HCT116 (cell line): ENCODE results near the gene SCP2. TPM values are rescaled to one million over a fixed set of nuclear protein-coding genes. Genes with fewer than 3 reads are reported as not detected.

Source experiments
- ATAC-seq: fragments of 200-7000 bp; cut with Tn5 transposase; 2 replicates; pipeline ENCODE4 v1.9.1; 2020; ENCODE audit warnings: mild to moderate bottlenecking, moderate library complexity
- BruUV-seq: library from RNA; stranded (reverse); fragments of 400-500 nt; replicated peaks from 2 replicates; lab custom pipeline; 2021; lab: Mats Ljungman, UMichigan
- CTCF ChIA-PET: fragments of 300-600 bp; sonication (Branson Sonifier 250); formaldehyde crosslinking; loops from one replicate; lab custom pipeline; 2021; ENCODE audit warnings: antibody characterized with exemption; lab: Charles Lee
- POLR2A ChIA-PET: fragments of 300-600, 350-600 bp; sonication (Branson Sonifier 250); formaldehyde crosslinking; loops from one replicate; lab custom pipeline; 2021; ENCODE audit warnings: antibody characterized with exemption; lab: Charles Lee
- RAD21 ChIA-PET, 2 experiments: fragments of 300-600 bp; sonication (Branson Sonifier 250); formaldehyde crosslinking; loops; one replicate each; lab custom pipeline; 2023; ENCODE audit warnings: low total read pairs in 2 of 2; ENCODE audit not compliant: uncharacterized antibody in 2 of 2, unreplicated experiment in 2 of 2, low non-redundant PET in 1 of 2; lab: Charles Lee
- DNase-seq: peaks from one replicate; pipeline ENCODE4 v3.0.0-alpha.2; 2010; ENCODE audit warnings: low read depth, low spot score
- H2AFZ ChIP-seq: fragments of 200-600 bp; shearing (Covaris generic), sonication (generic); 2 replicates; pipeline ENCODE4 v1.6.1; 2017; ENCODE audit warnings: low read depth, mixed run types, mixed read lengths, antibody characterized with exemption, low read length; ENCODE audit not compliant: poor library complexity, severe bottlenecking
- H3K27ac ChIP-seq: 2 replicates; pipeline ENCODE4 v1.5.1; 2012; ENCODE audit warnings: low read depth, low read length
- H3K27me3 ChIP-seq: fragments of 200-600 bp; sonication (generic); 2 replicates; pipeline ENCODE4 v1.6.1; 2016; ENCODE audit warnings: mixed run types, low read length, mixed read lengths; ENCODE audit not compliant: insufficient read depth
- H3K36me3 ChIP-seq, 2 experiments: fragments of 200-500 bp in 1 of 2; fragments of 200-600 bp in 1 of 2; sonication (Bioruptor generic) in 1 of 2; sonication (generic) in 1 of 2; 2 replicates each; pipeline versions ENCODE4 v1.5.1 to v1.6.1; 2014 to 2016; ENCODE audit warnings: low read length in 2 of 2, inconsistent platforms in 1 of 2, mixed read lengths in 1 of 2, mixed run types in 1 of 2; ENCODE audit not compliant: insufficient read depth in 2 of 2, control insufficient read depth in 1 of 2
- H3K4me1 ChIP-seq, 2 experiments: fragments of 200-600 bp in 1 of 2; sonication (generic) in 1 of 2; 2 replicates each; pipeline versions ENCODE4 v1.5.1 to v1.6.1; 2012 to 2017; ENCODE audit warnings: low read length in 2 of 2, inconsistent platforms in 1 of 2, mild to moderate bottlenecking in 1 of 2, mixed read lengths in 1 of 2, mixed run types in 1 of 2, moderate library complexity in 1 of 2; ENCODE audit not compliant: insufficient read depth in 2 of 2, control insufficient read depth in 1 of 2
- H3K4me2 ChIP-seq: fragments of 200-600 bp; sonication (generic); 2 replicates; pipeline ENCODE4 v1.6.1; 2017; ENCODE audit warnings: mixed run types, low read length, mixed read lengths
- H3K4me3 ChIP-seq, 2 experiments: fragments of 200-600 bp in 1 of 2; sonication (generic) in 1 of 2; replicated peaks in 1 of 2; 2 replicates each; pipeline ENCODE4 v1.5.1; 2011 to 2016; ENCODE audit warnings: low read length in 2 of 2, control low read depth in 1 of 2, low read depth in 1 of 2, mild to moderate bottlenecking in 1 of 2, mixed read lengths in 1 of 2, mixed run types in 1 of 2
- H3K79me2 ChIP-seq: fragments of 200-600 bp; sonication (generic); 2 replicates; pipeline ENCODE4 v1.6.1; 2017; ENCODE audit warnings: mild to moderate bottlenecking, mixed run types, low read length, moderate library complexity, mixed read lengths; ENCODE audit not compliant: insufficient read depth
- H3K9ac ChIP-seq: fragments of 200-600 bp; sonication (generic); 2 replicates; pipeline ENCODE4 v1.6.1; 2016; ENCODE audit warnings: low read length, mixed read lengths
- H3K9me2 ChIP-seq: fragments of 200-600 bp; sonication (generic), shearing (Covaris generic); 2 replicates; pipeline ENCODE4 v1.6.1; 2017; ENCODE audit warnings: mixed run types, mild to moderate bottlenecking, moderate library complexity; ENCODE audit not compliant: insufficient read depth
- H3K9me3 ChIP-seq, 2 experiments: fragments of 200-500 bp in 1 of 2; fragments of 200-600 bp in 1 of 2; sonication (Bioruptor generic) in 1 of 2; sonication (generic) in 1 of 2; 2 replicates each; pipeline ENCODE4 v1.6.1; 2014 to 2017; ENCODE audit warnings: low read length in 2 of 2, mixed read lengths in 2 of 2, inconsistent platforms in 1 of 2, low read depth in 1 of 2, mild to moderate bottlenecking in 1 of 2, mixed run types in 1 of 2, moderate library complexity in 1 of 2; ENCODE audit not compliant: control insufficient read depth in 1 of 2, insufficient read depth in 1 of 2
- H4K20me1 ChIP-seq: fragments of 200-600 bp; sonication (generic), shearing (Covaris generic); 2 replicates; pipeline ENCODE4 v1.6.1; 2017; ENCODE audit warnings: mixed run types, mild to moderate bottlenecking, moderate library complexity; ENCODE audit not compliant: insufficient read depth
- CEBPB ChIP-seq: IDR thresholded peaks from 2 replicates; pipeline ENCODE4 v1.6.1; 2012; ENCODE audit warnings: low read depth
- CTCF ChIP-seq, 3 experiments: fragments of 200-600 bp in 1 of 3; sonication (generic) in 1 of 3; IDR thresholded peaks in 2 of 3; conservative IDR thresholded peaks in 1 of 3; 2 replicates each; pipeline ENCODE4 v1.5.1; 2012 to 2017; ENCODE audit warnings: low read depth in 2 of 3, low read length in 2 of 3, antibody characterized with exemption in 1 of 3, borderline replicate concordance in 1 of 3, control low read depth in 1 of 3, mild to moderate bottlenecking in 1 of 3, mixed read lengths in 1 of 3, mixed run types in 1 of 3, moderate library complexity in 1 of 3; ENCODE audit not compliant: insufficient read depth in 1 of 3
- EGR1 ChIP-seq: IDR thresholded peaks from 2 replicates; pipeline ENCODE4 v1.6.1; 2012; ENCODE audit warnings: low read depth
- ELF1 ChIP-seq: IDR thresholded peaks from 2 replicates; pipeline ENCODE4 v1.6.1; 2012; ENCODE audit warnings: low read depth, borderline replicate concordance
- POLR2A ChIP-seq: IDR thresholded peaks from 2 replicates; pipeline ENCODE4 v1.7.0; 2011; ENCODE audit warnings: borderline replicate concordance; ENCODE audit not compliant: insufficient read depth, insufficient read length; ENCODE audit errors: extremely low read depth
- RAD21 ChIP-seq: IDR thresholded peaks from 2 replicates; pipeline ENCODE4 v1.6.1; 2012; ENCODE audit warnings: low read depth, mild to moderate bottlenecking
- ZFX ChIP-seq: fragments of 450-650 bp; IDR thresholded peaks from 2 replicates; pipeline ENCODE4 v1.6.1; 2017
- intact Hi-C: fragments of 100-400 bp; cut with micrococcal nuclease; formaldehyde crosslinking; loops from 2 replicates; pipeline ENCODE4 v1.10.0; 2022
- total RNA-seq: library from RNA; stranded (reverse); gene quantifications from one replicate; pipeline ENCODE4 v1.2.1, GENCODE V29; 2021; ENCODE audit not compliant: unreplicated experiment
- TF ChIP-seq, protein P1 (sequence below): IDR thresholded peaks from 2 replicates; pipeline ENCODE4 v1.6.1; 2011; ENCODE audit warnings: mild to moderate bottlenecking, low read length, moderate library complexity; ENCODE audit not compliant: insufficient replicate concordance; ENCODE audit errors: extremely low read depth
- TF ChIP-seq, protein P2 (sequence below): IDR thresholded peaks from 2 replicates; pipeline ENCODE4 v1.6.1; 2012

The SCP2 gene
- total RNA-seq, 1 experiment from 2014 or later, result 62.0 TPM

DNA sequence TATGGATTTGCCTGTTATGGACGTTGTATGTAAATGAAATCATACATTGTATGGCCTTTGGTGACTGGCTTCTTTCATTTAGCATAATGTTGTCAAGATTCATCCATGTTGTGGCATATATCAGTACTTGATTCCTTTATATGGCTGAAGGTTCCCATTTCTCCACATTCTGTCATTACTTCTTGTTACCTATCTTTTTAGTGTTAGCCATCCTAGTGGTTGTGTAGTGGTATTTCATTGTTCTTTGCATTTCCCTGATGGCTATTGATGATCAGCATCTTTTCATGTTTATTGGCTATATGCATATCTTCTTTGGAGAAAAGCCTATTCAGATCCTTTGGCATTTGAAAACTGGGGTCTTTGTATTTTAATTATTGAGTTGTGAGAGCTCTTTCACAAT lies 95.1 kb downstream of the SCP2 start:
- ChIA-PET CTCF (no interaction called here), POLR2A (no interaction called here), RAD21 (no interaction called here)
- Histone ChIP-seq H2AFZ (no peak overlapping the region), H3K4me3 (no peak overlapping the region), H3K27ac (no peak overlapping the region), H3K4me1 (no peaks in the 10 kb centered on the region), H3K36me3 (no peaks in the 10 kb centered on the region), H3K9ac (no peak overlapping the region), H3K4me2 (no peak overlapping the region), H3K9me2 (no peaks in the 10 kb centered on the region), H3K9me3 (no peaks in the 10 kb centered on the region), H3K27me3 (no peaks in the 10 kb centered on the region), H3K79me2 (no peaks in the 10 kb centered on the region; the same call in 1 of the 2 replicates), H4K20me1 (no peaks in the 10 kb centered on the region)
- ATAC-seq (no peak), DNase-seq (no peak)
- intact Hi-C loops, result no loop called here
- no TSS peak for BruUV-seq
- no peak for TF ChIP-seq POLR2A
- TF ChIP-seq CTCF (IDR thresholded peaks at IDR 0.05 in 2 of 3, conservative IDR thresholded peaks at IDR 0.05 in 1 of 3; ENCODE audit: borderline replicate concordance in 1 of 3, insufficient read depth in 1 of 3, low read depth in 2 of 3, low read length in 2 of 3), result peak in 2 of 3 experiments; percentile 13 to 34; a peak in 2 of 6 replicates
- TF ChIP-seq, protein P1, sequence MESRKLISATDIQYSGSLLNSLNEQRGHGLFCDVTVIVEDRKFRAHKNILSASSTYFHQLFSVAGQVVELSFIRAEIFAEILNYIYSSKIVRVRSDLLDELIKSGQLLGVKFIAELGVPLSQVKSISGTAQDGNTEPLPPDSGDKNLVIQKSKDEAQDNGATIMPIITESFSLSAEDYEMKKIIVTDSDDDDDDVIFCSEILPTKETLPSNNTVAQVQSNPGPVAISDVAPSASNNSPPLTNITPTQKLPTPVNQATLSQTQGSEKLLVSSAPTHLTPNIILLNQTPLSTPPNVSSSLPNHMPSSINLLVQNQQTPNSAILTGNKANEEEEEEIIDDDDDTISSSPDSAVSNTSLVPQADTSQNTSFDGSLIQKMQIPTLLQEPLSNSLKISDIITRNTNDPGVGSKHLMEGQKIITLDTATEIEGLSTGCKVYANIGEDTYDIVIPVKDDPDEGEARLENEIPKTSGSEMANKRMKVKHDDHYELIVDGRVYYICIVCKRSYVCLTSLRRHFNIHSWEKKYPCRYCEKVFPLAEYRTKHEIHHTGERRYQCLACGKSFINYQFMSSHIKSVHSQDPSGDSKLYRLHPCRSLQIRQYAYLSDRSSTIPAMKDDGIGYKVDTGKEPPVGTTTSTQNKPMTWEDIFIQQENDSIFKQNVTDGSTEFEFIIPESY, result no peak

- no peak overlapping the region for H3K27ac ChIP-seq
- no peaks in the 10 kb centered on the region for H3K9me2 ChIP-seq
- H3K9ac ChIP-seq, result no peak overlapping the region
- H2AFZ ChIP-seq, result no peak overlapping the region
- H3K79me2 ChIP-seq, result no peaks in the 10 kb centered on the region
- intact Hi-C loops, result no loop called here
- H3K27me3 ChIP-seq, result no peaks in the 10 kb centered on the region
- H4K20me1 ChIP-seq, result no peaks in the 10 kb centered on the region
- POLR2A ChIA-PET, result no interaction called here
- H3K9me3 ChIP-seq, result no peaks in the 10 kb centered on the region
- H3K4me1 ChIP-seq, result no peaks in the 10 kb centered on the region
- H3K4me3 ChIP-seq, result no peak overlapping the region
- no TSS peak for BruUV-seq
- RAD21 ChIA-PET, result no interaction called here
- CTCF ChIA-PET, result no interaction called here
- H3K36me3 ChIP-seq, result no peaks in the 10 kb centered on the region
- H3K4me2 ChIP-seq, result no peak overlapping the region
- no peak for TF ChIP-seq EGR1
- TF ChIP-seq ELF1, result no peak
- TF ChIP-seq ZFX, result no peak
- TF ChIP-seq CEBPB, result no peak
- TF ChIP-seq, protein P1, result no peak
- TF ChIP-seq, protein P2, sequence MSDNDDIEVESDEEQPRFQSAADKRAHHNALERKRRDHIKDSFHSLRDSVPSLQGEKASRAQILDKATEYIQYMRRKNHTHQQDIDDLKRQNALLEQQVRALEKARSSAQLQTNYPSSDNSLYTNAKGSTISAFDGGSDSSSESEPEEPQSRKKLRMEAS, result no peak
- no peak for TF ChIP-seq RAD21
- DNase-seq, result no peak
- no peak for ATAC-seq
Observed at GRCh38 chr1:53023546-53023945, 96.5 kb downstream of the SCP2 start.
